PC-9 (cell line): ENCODE data around the gene CCDC89. TPM values are rescaled to one million over a fixed set of nuclear protein-coding genes. Genes with fewer than 3 reads are reported as not detected.

Experiments
- BruUV-seq: library from RNA; stranded (reverse); fragments of 400-500 nt; replicated peaks from 2 replicates; lab custom pipeline; 2021; lab: Mats Ljungman, UMichigan
- CTCF ChIA-PET: fragments of 300-600 bp; sonication (Branson Sonifier 250); formaldehyde crosslinking; loops from one replicate; lab custom pipeline; 2022; ENCODE audit warnings: antibody characterized with exemption; lab: Charles Lee
- POLR2A ChIA-PET: fragments of 300-600 bp; sonication (Branson Sonifier 250); formaldehyde crosslinking; loops from one replicate; lab custom pipeline; 2022; ENCODE audit warnings: antibody characterized with exemption; ENCODE audit not compliant: unreplicated experiment; lab: Charles Lee
- DNase-seq, 2 experiments: peaks; one replicate each; pipeline versions ENCODE4 v3.0.0 to v3.0.0-alpha.2; 2015 to 2022; ENCODE audit warnings: mixed read lengths in 1 of 2
- H2AFZ ChIP-seq: fragments of 200-600 bp; sonication (generic); 2 replicates; pipeline ENCODE4 v1.8.1; 2017; ENCODE audit warnings: antibody characterized with exemption
- H3F3A ChIP-seq: fragments of 200-600 bp; sonication (generic); 2 replicates; pipeline ENCODE4 v1.8.1; 2017; ENCODE audit warnings: antibody characterized with exemption, mild to moderate bottlenecking, low read depth; ENCODE audit not compliant: insufficient read depth
- H3K27ac ChIP-seq: fragments of 200-600 bp; sonication (generic); 2 replicates; pipeline ENCODE4 v1.6.1; 2016; ENCODE audit warnings: mixed run types
- H3K27me3 ChIP-seq: fragments of 200-600 bp; sonication (generic); 2 replicates; pipeline ENCODE4 v1.6.1; 2016; ENCODE audit warnings: low read depth, mixed run types; ENCODE audit not compliant: insufficient read depth
- H3K36me3 ChIP-seq: fragments of 200-600 bp; sonication (generic); 2 replicates; pipeline ENCODE4 v1.6.1; 2016; ENCODE audit warnings: low read depth, mixed run types
- H3K4me1 ChIP-seq: fragments of 200-600 bp; sonication (generic); replicated peaks from 2 replicates; pipeline ENCODE4 v1.6.1; 2016; ENCODE audit warnings: mixed run types; ENCODE audit not compliant: insufficient read depth
- H3K4me2 ChIP-seq: fragments of 200-600 bp; sonication (generic); 2 replicates; pipeline ENCODE4 v1.6.1; 2017; ENCODE audit warnings: mixed run types
- H3K4me3 ChIP-seq: fragments of 200-600 bp; sonication (generic); 2 replicates; pipeline ENCODE4 v1.6.1; 2016; ENCODE audit warnings: mixed run types
- H3K79me2 ChIP-seq: fragments of 200-600 bp; sonication (generic); 2 replicates; pipeline ENCODE4 v1.6.1; 2017; ENCODE audit warnings: low read depth, mixed run types
- H3K9me2 ChIP-seq: fragments of 200-600 bp; sonication (generic); 2 replicates; pipeline ENCODE4 v1.8.1; 2017; ENCODE audit warnings: mild to moderate bottlenecking; ENCODE audit not compliant: insufficient read depth
- H3K9me3 ChIP-seq: fragments of 200-600 bp; sonication (generic); 2 replicates; pipeline ENCODE4 v1.8.1; 2016; ENCODE audit warnings: low read depth; ENCODE audit not compliant: insufficient read depth
- H4K20me1 ChIP-seq: fragments of 200-600 bp; sonication (generic); 2 replicates; pipeline ENCODE4 v1.8.1; 2017; ENCODE audit not compliant: insufficient read depth
- EZH2 ChIP-seq: fragments of 200-600 bp; sonication (generic); IDR thresholded peaks from 2 replicates; pipeline ENCODE4 v1.8.0; 2017; ENCODE audit warnings: antibody characterized with exemption, low read depth
- intact Hi-C: fragments of 100-400 bp; cut with micrococcal nuclease; formaldehyde crosslinking; loops from one replicate; pipeline ENCODE4 v1.10.0; 2022; ENCODE audit not compliant: unreplicated experiment
- total RNA-seq: library from RNA; stranded (reverse); gene quantifications from 2 replicates; pipeline ENCODE4 v1.2.3, GENCODE V29; 2021
- TF ChIP-seq, protein P1 (sequence below): fragments of 200-600 bp; sonication (generic); conservative IDR thresholded peaks from 2 replicates; pipeline ENCODE4 v1.6.1; 2017; ENCODE audit warnings: mixed run types, antibody characterized with exemption, mild to moderate bottlenecking, moderate library complexity

Gene CCDC89
- total RNA-seq, 1 experiment from 2014 or later = 0.50 TPM

DNA sequence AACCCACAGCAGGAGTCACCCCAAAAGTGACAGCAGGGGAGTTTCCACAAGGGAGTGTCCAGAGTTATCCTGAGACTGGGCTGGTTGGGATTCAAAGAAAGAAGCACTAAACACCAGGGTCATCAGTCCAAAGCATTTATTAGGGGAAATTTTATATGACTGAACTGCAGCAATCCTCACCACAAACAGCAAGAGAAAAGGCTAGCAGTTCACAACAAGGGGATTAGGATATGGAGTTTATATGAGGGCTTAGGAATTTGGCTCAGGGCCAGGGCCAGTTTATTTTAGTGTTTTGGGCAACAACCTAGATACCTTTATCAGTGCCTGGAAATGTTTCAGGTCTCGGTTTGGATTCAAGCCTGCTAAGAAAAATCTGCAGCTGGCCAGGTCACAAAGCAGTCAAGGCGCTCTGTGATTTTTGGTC, 42.8 kb downstream of the CCDC89 start:
- H4K20me1 ChIP-seq = no peaks in the 10 kb centered on the region
- CTCF ChIA-PET = no interaction called here
- POLR2A ChIA-PET = no interaction called here
- 0 out of 2 replicates have a peak, but pooled peaks cover 9% of the 10 kb centered on the region for H3K36me3 ChIP-seq
- H3K27me3 ChIP-seq = no peaks in the 10 kb centered on the region
- peaks cover 9% of the 10 kb centered on the region for H3K4me1 ChIP-seq
- H2AFZ ChIP-seq = no peak overlapping the region
- no peaks in the 10 kb centered on the region for H3K9me3 ChIP-seq
- TF ChIP-seq, protein P1, sequence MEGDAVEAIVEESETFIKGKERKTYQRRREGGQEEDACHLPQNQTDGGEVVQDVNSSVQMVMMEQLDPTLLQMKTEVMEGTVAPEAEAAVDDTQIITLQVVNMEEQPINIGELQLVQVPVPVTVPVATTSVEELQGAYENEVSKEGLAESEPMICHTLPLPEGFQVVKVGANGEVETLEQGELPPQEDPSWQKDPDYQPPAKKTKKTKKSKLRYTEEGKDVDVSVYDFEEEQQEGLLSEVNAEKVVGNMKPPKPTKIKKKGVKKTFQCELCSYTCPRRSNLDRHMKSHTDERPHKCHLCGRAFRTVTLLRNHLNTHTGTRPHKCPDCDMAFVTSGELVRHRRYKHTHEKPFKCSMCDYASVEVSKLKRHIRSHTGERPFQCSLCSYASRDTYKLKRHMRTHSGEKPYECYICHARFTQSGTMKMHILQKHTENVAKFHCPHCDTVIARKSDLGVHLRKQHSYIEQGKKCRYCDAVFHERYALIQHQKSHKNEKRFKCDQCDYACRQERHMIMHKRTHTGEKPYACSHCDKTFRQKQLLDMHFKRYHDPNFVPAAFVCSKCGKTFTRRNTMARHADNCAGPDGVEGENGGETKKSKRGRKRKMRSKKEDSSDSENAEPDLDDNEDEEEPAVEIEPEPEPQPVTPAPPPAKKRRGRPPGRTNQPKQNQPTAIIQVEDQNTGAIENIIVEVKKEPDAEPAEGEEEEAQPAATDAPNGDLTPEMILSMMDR = no peak
- no peak for TF ChIP-seq EZH2
- intact Hi-C loops = no loop called here
- DNase-seq = peak in 1 of 2 experiments; percentile 50
- no peak overlapping the region for H3K4me3 ChIP-seq
- H3F3A ChIP-seq = peaks cover 16% of the 10 kb centered on the region
- H3K4me2 ChIP-seq = no peak overlapping the region
- peaks cover 2% of the 10 kb centered on the region for H3K79me2 ChIP-seq
- no peaks in the 10 kb centered on the region for H3K9me2 ChIP-seq
- BruUV-seq = no TSS peak
- no peak overlapping the region for H3K27ac ChIP-seq

DNA sequence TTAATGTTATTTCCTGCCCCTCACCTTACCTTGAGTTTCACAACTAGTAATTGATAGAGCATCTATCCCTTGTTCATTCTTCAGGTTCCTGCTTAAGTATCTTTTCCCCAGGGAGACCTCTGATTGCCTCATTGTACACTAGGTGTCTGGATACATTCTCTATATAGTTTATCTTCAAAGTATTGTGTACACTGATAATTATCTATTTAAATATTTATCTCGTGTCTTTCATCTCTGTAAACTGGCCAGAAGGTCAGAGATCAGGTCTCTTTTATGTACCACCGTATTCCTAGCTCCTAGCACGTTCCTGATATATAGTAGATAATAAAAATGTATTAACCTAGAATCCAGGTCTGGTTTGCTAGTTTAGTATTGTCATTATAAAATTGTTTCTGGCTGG, 51.2 kb downstream of the CCDC89 start:
- no TSS peak for BruUV-seq
- H3K4me3 ChIP-seq = no peak overlapping the region
- no peak overlapping the region for H2AFZ ChIP-seq
- ChIA-PET CTCF (no interaction called here), POLR2A (no interaction called here)
- peaks cover 6% of the 10 kb centered on the region for H3K4me1 ChIP-seq
- intact Hi-C loops = no loop called here
- H3K9me3 ChIP-seq = no peaks in the 10 kb centered on the region
- H3K27me3 ChIP-seq = no peaks in the 10 kb centered on the region
- no peaks in the 10 kb centered on the region for H4K20me1 ChIP-seq
- H3K27ac ChIP-seq = no peak overlapping the region
- no peaks in the 10 kb centered on the region for H3K9me2 ChIP-seq
- DNase-seq = no peak
- H3K4me2 ChIP-seq = no peak overlapping the region
- TF ChIP-seq, protein P1 = no peak
- no peak for TF ChIP-seq EZH2
- peaks cover 52% of the 10 kb centered on the region for H3K36me3 ChIP-seq
- peaks cover 32% of the 10 kb centered on the region for H3K79me2 ChIP-seq
- H3F3A ChIP-seq = peaks cover 9% of the 10 kb centered on the region; the same call in 1 of the 2 replicates

Other genes starting within 250 kb of the CCDC89 start
- gene DLG2, start 58.9 kb downstream of the CCDC89 start, total RNA-seq = 4.4 and 6.4 TPM in 2 replicates
- 32.6 and 38.1 TPM in 2 replicates for gene TMEM126B, start 57.6 kb downstream of the CCDC89 start, total RNA-seq
- 17.7 and 26.3 TPM in 2 replicates for gene TMEM126A, start 38.2 kb downstream of the CCDC89 start, total RNA-seq
- 60.3 and 66.1 TPM in 2 replicates for gene CREBZF, start 21.1 kb downstream of the CCDC89 start, total RNA-seq
- 13.3 and 16.0 TPM in 2 replicates for gene SYTL2, start 124.9 kb upstream of the CCDC89 start, total RNA-seq
- not detected in 2 replicates for gene CCDC83, start 169.2 kb upstream of the CCDC89 start, total RNA-seq